ENCODE measurements around the gene KLHDC4.

KLHDC4 gene

GRCh38 chr16:87693827-87694226, 72.0 kb downstream of the KLHDC4 start:
- Histone ChIP-seq H3F3A (ENCODE audit: insufficient read depth, low read length) (no peaks in the 10 kb centered on the region), H3K4me1 (ENCODE audit: low read length) (no peaks in the 10 kb centered on the region), H3K4me2 (ENCODE audit: low read depth, low read length) (no peak overlapping the region), H3K9ac (ENCODE audit: low read length) (no peak overlapping the region), H4K20me1 (ENCODE audit: insufficient read depth, low read length) (no peaks in the 10 kb centered on the region), H3K79me2 (ENCODE audit: low read length) (no peaks in the 10 kb centered on the region), H3K9me2 (replicated peaks; ENCODE audit: insufficient read depth, low read length) (no peaks in the 10 kb centered on the region), H3K36me3 (replicated peaks; ENCODE audit: insufficient read depth, low read length) (no peaks in the 10 kb centered on the region), H3K4me3 (ENCODE audit: low read length) (no peak overlapping the region), H3K27me3 (replicated peaks; ENCODE audit: insufficient read depth, low read length) (peaks cover 6% of the 10 kb centered on the region; the same call in 1 of the 2 replicates), H3K9me3 (replicated peaks; ENCODE audit: insufficient read depth, low read length) (no peaks in the 10 kb centered on the region), H2AFZ (ENCODE audit: low read length) (no peak overlapping the region), H3K27ac (ENCODE audit: low read length) (no peak overlapping the region)
- no peak for DNase-seq
- no peak for TF ChIP-seq EZH2phosphoT487 (IDR thresholded peaks at IDR 0.05; ENCODE audit: low read length)
- TF ChIP-seq CTCF (IDR thresholded peaks at IDR 0.05; ENCODE audit: low read length): no peak
- TF ChIP-seq EZH2 (optimal IDR thresholded peaks at IDR 0.05; ENCODE audit: low read depth, low read length): no peak

- H3K27ac ChIP-seq (ENCODE audit: low read length): no peak overlapping the region
- no peaks in the 10 kb centered on the region for H3K9me3 ChIP-seq (replicated peaks; ENCODE audit: insufficient read depth, low read length)
- no peak overlapping the region for H2AFZ ChIP-seq (ENCODE audit: low read length)
- no peaks in the 10 kb centered on the region for H3K4me1 ChIP-seq (ENCODE audit: low read length)
- no peaks in the 10 kb centered on the region for H3K9me2 ChIP-seq (replicated peaks; ENCODE audit: insufficient read depth, low read length)
- no peak overlapping the region for H3K9ac ChIP-seq (ENCODE audit: low read length)
- DNase-seq: no peak
- H3K4me2 ChIP-seq (ENCODE audit: low read depth, low read length): no peak overlapping the region
- peaks cover 17% of the 10 kb centered on the region for H3K27me3 ChIP-seq (replicated peaks; ENCODE audit: insufficient read depth, low read length)
- H3F3A ChIP-seq (ENCODE audit: insufficient read depth, low read length): no peaks in the 10 kb centered on the region
- no peaks in the 10 kb centered on the region for H3K36me3 ChIP-seq (replicated peaks; ENCODE audit: insufficient read depth, low read length)
- no peaks in the 10 kb centered on the region for H3K79me2 ChIP-seq (ENCODE audit: low read length)
- H4K20me1 ChIP-seq (ENCODE audit: insufficient read depth, low read length): no peaks in the 10 kb centered on the region
- no peak overlapping the region for H3K4me3 ChIP-seq (ENCODE audit: low read length)
- no peak for TF ChIP-seq CTCF (IDR thresholded peaks at IDR 0.05; ENCODE audit: low read length)
- no peak for TF ChIP-seq EZH2phosphoT487 (IDR thresholded peaks at IDR 0.05; ENCODE audit: low read length)
- no peak for TF ChIP-seq EZH2 (optimal IDR thresholded peaks at IDR 0.05; ENCODE audit: low read depth, low read length)
Observed at GRCh38 chr16:87692756-87693155, 73.0 kb downstream of the KLHDC4 start.

- no peaks in the 10 kb centered on the region for H3K79me2 ChIP-seq (ENCODE audit: low read length)
- no peaks in the 10 kb centered on the region for H3K4me1 ChIP-seq (ENCODE audit: low read length)
- no peaks in the 10 kb centered on the region for H3K9me3 ChIP-seq (replicated peaks; ENCODE audit: insufficient read depth, low read length)
- DNase-seq: no peak
- no peaks in the 10 kb centered on the region for H3F3A ChIP-seq (ENCODE audit: insufficient read depth, low read length)
- no peak overlapping the region for H3K4me3 ChIP-seq (ENCODE audit: low read length)
- H4K20me1 ChIP-seq (ENCODE audit: insufficient read depth, low read length): no peaks in the 10 kb centered on the region
- no peaks in the 10 kb centered on the region for H3K9me2 ChIP-seq (replicated peaks; ENCODE audit: insufficient read depth, low read length)
- H3K4me2 ChIP-seq (ENCODE audit: low read depth, low read length): no peak overlapping the region
- no peak overlapping the region for H3K9ac ChIP-seq (ENCODE audit: low read length)
- no peaks in the 10 kb centered on the region for H3K36me3 ChIP-seq (replicated peaks; ENCODE audit: insufficient read depth, low read length)
- H2AFZ ChIP-seq (ENCODE audit: low read length): no peak overlapping the region
- peaks cover 21% of the 10 kb centered on the region for H3K27me3 ChIP-seq (replicated peaks; ENCODE audit: insufficient read depth, low read length)
- H3K27ac ChIP-seq (ENCODE audit: low read length): no peak overlapping the region
- TF ChIP-seq EZH2phosphoT487 (IDR thresholded peaks at IDR 0.05; ENCODE audit: low read length) (no peak), CTCF (IDR thresholded peaks at IDR 0.05; ENCODE audit: low read length) (no peak), EZH2 (optimal IDR thresholded peaks at IDR 0.05; ENCODE audit: low read depth, low read length) (no peak)
Observed at GRCh38 chr16:87692176-87692575, 73.6 kb downstream of the KLHDC4 start.

Measured in MM.1S (cell line).